Astrocyte (in vitro differentiated cells and primary cell): ENCODE data around the gene FBLN2. TPM values are rescaled to one million over a fixed set of nuclear protein-coding genes. Genes with fewer than 3 reads are reported as not detected.

ENCODE experiments used
- DNase-seq: peaks from one replicate; pipeline ENCODE4 v3.0.0-alpha.2; 2010; ENCODE audit warnings: low read depth
- FAIRE-seq: peaks from 2 replicates; lab custom pipeline; 2011; peaks lifted over from hg19 to GRCh38; lab: Jason Lieb, UNC
- H2AFZ ChIP-seq: 2 replicates; pipeline ENCODE4 v1.6.0; 2012; ENCODE audit warnings: low read depth, low read length, inconsistent platforms
- H3K27ac ChIP-seq: 2 replicates; pipeline ENCODE4 v1.5.1; 2011; ENCODE audit warnings: low read depth, low read length, inconsistent platforms
- H3K27me3 ChIP-seq: 2 replicates; pipeline ENCODE4 v1.6.0; 2011; ENCODE audit warnings: low read length, inconsistent platforms; ENCODE audit not compliant: insufficient read depth
- H3K36me3 ChIP-seq: 2 replicates; pipeline ENCODE4 v1.5.1; 2011; ENCODE audit warnings: low read length, inconsistent platforms; ENCODE audit not compliant: insufficient read depth
- H3K4me1 ChIP-seq: 2 replicates; pipeline ENCODE4 v1.5.1; 2011; ENCODE audit warnings: low read length, inconsistent platforms; ENCODE audit not compliant: insufficient read depth
- H3K4me2 ChIP-seq: 2 replicates; pipeline ENCODE4 v1.6.0; 2012; ENCODE audit warnings: low read length, inconsistent platforms
- H3K4me3 ChIP-seq: 2 replicates; pipeline ENCODE4 v1.5.1; 2011; ENCODE audit warnings: low read depth, mild to moderate bottlenecking, low read length, inconsistent platforms; ENCODE audit not compliant: insufficient read depth
- H3K79me2 ChIP-seq: 2 replicates; pipeline ENCODE4 v1.6.0; 2012; ENCODE audit warnings: mild to moderate bottlenecking, low read length, inconsistent platforms; ENCODE audit not compliant: insufficient read depth
- H3K9ac ChIP-seq: 2 replicates; pipeline ENCODE4 v1.6.0; 2012; ENCODE audit warnings: mild to moderate bottlenecking, low read length, inconsistent platforms
- H3K9me3 ChIP-seq: 2 replicates; pipeline ENCODE4 v1.5.1; 2012; ENCODE audit warnings: low read depth, mild to moderate bottlenecking, low read length, inconsistent platforms; ENCODE audit not compliant: insufficient read depth
- H4K20me1 ChIP-seq: 2 replicates; pipeline ENCODE4 v1.6.0; 2012; ENCODE audit warnings: low read length, inconsistent platforms; ENCODE audit not compliant: insufficient read depth
- H3K27ac Mint-ChIP-seq: one replicate; pipeline ENCODE4 v1.8.0; 2021; ENCODE audit warnings: mild to moderate bottlenecking, mixed read lengths; ENCODE audit not compliant: unreplicated experiment
- H3K27me3 Mint-ChIP-seq: one replicate; pipeline ENCODE4 v1.8.0; 2021; ENCODE audit warnings: low read depth, mixed read lengths; ENCODE audit not compliant: unreplicated experiment
- H3K36me3 Mint-ChIP-seq: one replicate; pipeline ENCODE4 v1.8.0; 2021; ENCODE audit warnings: low read depth, mixed read lengths; ENCODE audit not compliant: unreplicated experiment
- H3K4me1 Mint-ChIP-seq: one replicate; pipeline ENCODE4 v1.8.0; 2021; ENCODE audit warnings: low read depth, mixed read lengths; ENCODE audit not compliant: unreplicated experiment
- H3K4me3 Mint-ChIP-seq: one replicate; pipeline ENCODE4 v1.8.0; 2021; ENCODE audit warnings: mild to moderate bottlenecking, moderate library complexity, mixed read lengths; ENCODE audit not compliant: unreplicated experiment
- H3K9me3 Mint-ChIP-seq: one replicate; pipeline ENCODE4 v1.8.0; 2021; ENCODE audit warnings: mild to moderate bottlenecking, mixed read lengths; ENCODE audit not compliant: unreplicated experiment
- EZH2 ChIP-seq: IDR thresholded peaks from 2 replicates; pipeline ENCODE4 v1.6.1; 2012; ENCODE audit warnings: mild to moderate bottlenecking, low read length, inconsistent platforms; ENCODE audit not compliant: insufficient read depth
- total RNA-seq: library from RNA; stranded (reverse); gene quantifications from 2 replicates; pipeline ENCODE4 v1.2.1, GENCODE V29; 2021
- TF ChIP-seq, protein P1 (sequence below): IDR thresholded peaks from 2 replicates; pipeline ENCODE4 v1.5.1; 2011; ENCODE audit warnings: low read depth, mild to moderate bottlenecking, inconsistent platforms, low read length, moderate library complexity; ENCODE audit not compliant: insufficient read depth

FBLN2 gene
- total RNA-seq, 1 donor from 2014 or later, result 36.6 TPM

DNA sequence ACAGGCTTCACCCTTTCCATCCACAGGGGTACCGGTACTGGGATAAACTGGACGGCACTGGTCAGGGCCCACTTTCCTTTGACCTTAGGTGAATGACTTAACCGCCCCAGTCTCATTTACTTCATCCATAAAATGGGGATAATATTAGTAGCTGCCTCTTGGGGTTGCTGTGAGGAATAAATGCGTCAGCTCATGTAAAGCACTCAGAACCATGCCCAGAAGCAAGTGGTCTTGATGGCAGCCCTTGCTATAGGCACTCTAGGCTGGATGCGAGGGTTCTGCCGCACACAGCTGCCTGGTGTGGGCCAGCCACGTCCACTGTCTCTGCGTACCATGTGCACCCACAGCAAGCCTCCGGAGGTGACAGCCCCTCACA, 32.2 kb upstream of the FBLN2 start:
- DNase-seq, result no peak
- Mint-ChIP-seq H3K27me3 (peaks cover 8% of the 10 kb centered on the region), H3K27ac (no peak overlapping the region), H3K4me3 (no peak overlapping the region), H3K4me1 (peaks cover 16% of the 10 kb centered on the region), H3K9me3 (peaks cover 3% of the 10 kb centered on the region), H3K36me3 (peaks cover 3% of the 10 kb centered on the region)
- TF ChIP-seq, protein P1, sequence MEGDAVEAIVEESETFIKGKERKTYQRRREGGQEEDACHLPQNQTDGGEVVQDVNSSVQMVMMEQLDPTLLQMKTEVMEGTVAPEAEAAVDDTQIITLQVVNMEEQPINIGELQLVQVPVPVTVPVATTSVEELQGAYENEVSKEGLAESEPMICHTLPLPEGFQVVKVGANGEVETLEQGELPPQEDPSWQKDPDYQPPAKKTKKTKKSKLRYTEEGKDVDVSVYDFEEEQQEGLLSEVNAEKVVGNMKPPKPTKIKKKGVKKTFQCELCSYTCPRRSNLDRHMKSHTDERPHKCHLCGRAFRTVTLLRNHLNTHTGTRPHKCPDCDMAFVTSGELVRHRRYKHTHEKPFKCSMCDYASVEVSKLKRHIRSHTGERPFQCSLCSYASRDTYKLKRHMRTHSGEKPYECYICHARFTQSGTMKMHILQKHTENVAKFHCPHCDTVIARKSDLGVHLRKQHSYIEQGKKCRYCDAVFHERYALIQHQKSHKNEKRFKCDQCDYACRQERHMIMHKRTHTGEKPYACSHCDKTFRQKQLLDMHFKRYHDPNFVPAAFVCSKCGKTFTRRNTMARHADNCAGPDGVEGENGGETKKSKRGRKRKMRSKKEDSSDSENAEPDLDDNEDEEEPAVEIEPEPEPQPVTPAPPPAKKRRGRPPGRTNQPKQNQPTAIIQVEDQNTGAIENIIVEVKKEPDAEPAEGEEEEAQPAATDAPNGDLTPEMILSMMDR, result no peak
- TF ChIP-seq EZH2, result no peak
- Histone ChIP-seq H3K9ac (no peak overlapping the region), H3K79me2 (no peaks in the 10 kb centered on the region), H3K9me3 (no peaks in the 10 kb centered on the region), H4K20me1 (no peaks in the 10 kb centered on the region), H2AFZ (no peak overlapping the region), H3K36me3 (no peaks in the 10 kb centered on the region), H3K27ac (no peak overlapping the region), H3K4me3 (no peak overlapping the region), H3K4me2 (no peak overlapping the region), H3K4me1 (peaks cover 7% of the 10 kb centered on the region), H3K27me3 (no peaks in the 10 kb centered on the region)
- no peak for FAIRE-seq

DNA sequence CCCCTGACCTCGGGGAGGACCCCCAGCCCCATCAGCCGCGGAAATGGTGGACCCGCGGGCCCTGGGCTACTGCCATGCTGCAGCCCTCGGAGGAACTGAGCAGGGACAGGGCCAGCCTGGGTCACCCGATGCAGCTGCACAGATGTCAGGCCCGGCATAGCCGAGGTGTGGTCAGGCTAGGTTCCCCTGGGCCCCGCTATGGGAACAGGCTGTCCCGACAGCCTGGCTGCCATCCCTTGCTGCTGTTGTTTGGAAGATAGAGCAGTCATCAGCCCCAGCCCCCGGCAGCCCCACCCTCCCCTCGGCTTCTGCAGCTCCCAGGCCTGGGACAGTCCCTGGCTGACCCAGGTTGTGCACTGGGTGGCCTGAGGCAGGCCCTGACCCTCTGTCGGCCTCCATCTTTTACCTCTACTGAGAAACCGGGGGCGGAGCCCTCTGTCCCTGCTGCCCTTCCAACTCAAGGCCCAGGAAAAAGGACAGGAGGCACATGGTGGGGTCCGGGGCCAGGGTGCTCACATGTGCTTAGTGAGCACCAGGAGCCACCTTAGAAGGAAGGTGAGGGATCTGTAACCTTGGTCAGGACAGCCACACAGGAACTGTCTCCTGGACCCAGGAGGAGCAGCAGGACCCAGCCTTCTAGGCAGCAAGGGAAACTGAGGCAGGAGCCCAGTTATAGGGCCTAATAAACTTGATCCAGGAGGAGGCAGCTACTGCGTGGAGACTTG, 31.5 kb upstream of the FBLN2 start:
- peaks cover 8% of the 10 kb centered on the region for H3K9me3 Mint-ChIP-seq
- Histone ChIP-seq H3K79me2 (no peaks in the 10 kb centered on the region), H2AFZ (no peak overlapping the region), H3K9me3 (no peaks in the 10 kb centered on the region), H3K9ac (no peak overlapping the region), H3K4me2 (no peak overlapping the region), H3K36me3 (no peaks in the 10 kb centered on the region), H3K27ac (no peak overlapping the region), H3K4me3 (no peak overlapping the region), H3K27me3 (no peaks in the 10 kb centered on the region), H4K20me1 (no peaks in the 10 kb centered on the region), H3K4me1 (peaks cover 7% of the 10 kb centered on the region)
- H3K27ac Mint-ChIP-seq, result no peak overlapping the region
- no peak for DNase-seq
- no peak for FAIRE-seq
- peaks cover 8% of the 10 kb centered on the region for H3K27me3 Mint-ChIP-seq
- H3K4me1 Mint-ChIP-seq, result peaks cover 15% of the 10 kb centered on the region
- TF ChIP-seq EZH2, result no peak
- TF ChIP-seq, protein P1, result no peak
- no peaks in the 10 kb centered on the region for H3K36me3 Mint-ChIP-seq
- no peak overlapping the region for H3K4me3 Mint-ChIP-seq

DNA sequence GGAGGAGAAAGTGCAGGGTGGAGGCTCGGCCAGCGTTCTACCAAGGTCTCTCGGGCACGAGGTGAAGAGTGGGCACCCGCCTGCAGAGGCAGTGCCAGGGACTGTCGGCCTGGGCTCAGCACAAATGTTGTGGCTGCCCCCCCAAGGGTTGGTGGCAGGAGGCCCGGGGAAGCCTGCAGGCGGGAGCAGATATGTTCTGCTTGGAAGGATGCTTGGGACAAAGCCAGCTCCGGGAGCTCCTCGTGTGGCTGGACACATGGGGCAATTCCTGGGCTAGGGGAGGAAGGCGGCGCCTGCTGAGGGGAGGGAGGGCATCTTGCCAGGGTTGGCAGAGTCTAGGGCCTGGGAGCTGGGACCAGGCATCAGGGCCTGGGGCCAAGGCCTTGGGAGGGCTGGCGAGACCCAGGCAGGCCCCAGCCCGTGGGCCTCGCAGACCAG, 30.4 kb upstream of the FBLN2 start:
- no peak for FAIRE-seq

More for the DNA sequence above, 30.4 kb upstream of the FBLN2 start:
- H3K4me2 ChIP-seq, result no peak overlapping the region
- H4K20me1 ChIP-seq, result no peaks in the 10 kb centered on the region
- H3K4me1 Mint-ChIP-seq, result peaks cover 12% of the 10 kb centered on the region
- H3K79me2 ChIP-seq, result no peaks in the 10 kb centered on the region
- H3K9ac ChIP-seq, result no peak overlapping the region
- no peaks in the 10 kb centered on the region for H3K27me3 ChIP-seq
- peaks cover 11% of the 10 kb centered on the region for H3K9me3 Mint-ChIP-seq
- H3K4me3 ChIP-seq, result no peak overlapping the region
- peaks cover 3% of the 10 kb centered on the region for H3K4me1 ChIP-seq
- no peak overlapping the region for H3K27ac Mint-ChIP-seq
- H3K9me3 ChIP-seq, result no peaks in the 10 kb centered on the region
- peaks cover 1% of the 10 kb centered on the region for H3K36me3 Mint-ChIP-seq
- no peaks in the 10 kb centered on the region for H3K36me3 ChIP-seq
- H2AFZ ChIP-seq, result no peak overlapping the region
- no peak overlapping the region for H3K4me3 Mint-ChIP-seq
- H3K27me3 Mint-ChIP-seq, result peaks cover 8% of the 10 kb centered on the region
- H3K27ac ChIP-seq, result no peak overlapping the region
- no peak for TF ChIP-seq EZH2
- TF ChIP-seq, protein P1, result no peak
- no peak for DNase-seq
